ENCODE results near the gene PDE4D. TPM values are rescaled to one million over a fixed set of nuclear protein-coding genes. Genes with fewer than 3 reads are reported as not detected.

The PDE4D gene
- total and polyA plus RNA-seq, 10 of the 15 experiments (the other 5 are each of a cell fraction or from before 2014, with no cell fraction given): 0.87 to 4.1 (median 2.2) TPM

DNA sequence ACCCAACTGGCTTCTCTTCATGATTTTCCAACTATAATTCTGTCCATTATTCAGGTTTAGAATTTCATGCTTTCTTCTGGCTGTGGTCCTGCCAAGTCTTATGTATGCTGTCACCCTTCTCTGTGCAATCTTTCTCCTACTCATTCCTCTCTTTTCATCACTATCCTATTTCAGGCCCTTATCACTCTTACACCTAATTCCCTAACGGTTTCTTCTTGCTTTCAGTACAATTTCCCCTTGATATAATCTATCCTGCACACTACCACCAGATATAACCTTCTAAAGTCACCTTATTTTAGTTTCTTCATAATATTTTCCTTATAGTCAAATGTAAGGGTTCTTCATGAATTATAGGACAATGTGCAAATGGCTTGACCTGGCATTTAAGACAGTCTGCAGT lies 874.4 kb downstream of the PDE4D start:
- WGBS (ENCODE audit: insufficient coverage, insufficient replicate concordance, low lambda C conversion rate, missing lambda C conversion rate): 0% methylated on average over 1 of the region's 1 CpG
- no peak overlapping the region for H3K4me2 ChIP-seq (ENCODE audit: control insufficient read depth, insufficient read depth)
- no peaks in the 10 kb centered on the region for H3K4me1 ChIP-seq (ENCODE audit: control insufficient read depth, insufficient read depth, low read length)
- no peaks in the 10 kb centered on the region; a peak in 1 of 4 replicates for H3K27me3 ChIP-seq (replicated peaks in 1 of 2; ENCODE audit: control insufficient read depth in 2 of 2, insufficient read depth in 2 of 2, low read length in 1 of 2)
- no peak overlapping the region for H3K9ac ChIP-seq (ENCODE audit: control insufficient read depth, insufficient read depth, low read length)
- intact Hi-C loops (cut with micrococcal nuclease; ENCODE audit: unreplicated experiment): no loop called here
- DNase-seq (ENCODE audit: low read depth, low spot score) (no peak), ATAC-seq (no peak), FAIRE-seq (no peak)
- no peaks in the 10 kb centered on the region for H4K20me1 ChIP-seq (ENCODE audit: control insufficient read depth, insufficient read depth)
- TF ChIP-seq NR2C2 (IDR thresholded peaks at IDR 0.05; ENCODE audit: borderline replicate concordance, control insufficient read depth, insufficient read length, low read depth) (no peak), RUNX3 (IDR thresholded peaks at IDR 0.05; ENCODE audit: low read length) (no peak), NFYB (IDR thresholded peaks at IDR 0.05; ENCODE audit: insufficient read depth, low read depth, low read length) (no peak), NR2F1 (conservative IDR thresholded peaks at IDR 0.05) (no peak), CHD4 (IDR thresholded peaks at IDR 0.05) (no peak), IKZF2 (IDR thresholded peaks at IDR 0.05) (no peak)
- TF ChIP-seq, protein P1, sequence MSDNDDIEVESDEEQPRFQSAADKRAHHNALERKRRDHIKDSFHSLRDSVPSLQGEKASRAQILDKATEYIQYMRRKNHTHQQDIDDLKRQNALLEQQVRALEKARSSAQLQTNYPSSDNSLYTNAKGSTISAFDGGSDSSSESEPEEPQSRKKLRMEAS (IDR thresholded peaks at IDR 0.05; ENCODE audit: low read depth, low read length): no peak
- no peaks in the 10 kb centered on the region for H3K79me2 ChIP-seq (ENCODE audit: control insufficient read depth, insufficient read depth, low read length)
- no peaks in the 10 kb centered on the region for H3K9me3 ChIP-seq (replicated peaks; ENCODE audit: control insufficient read depth, insufficient read depth, low read length)
- no peak overlapping the region for H3K4me3 ChIP-seq
- ChIA-PET RAD21 (ENCODE audit: unreplicated experiment) (interaction anchor here (0.6 kb wide), 1 partner anchor 106 kb away, joined by 3 read pairs; no protein-coding TSS in a partner anchor), CTCF (interaction anchor here (0.5 kb wide), 1 partner anchor 157 kb away, joined by 3 read pairs; no protein-coding TSS in a partner anchor), POLR2A (no interaction called here), SMC1A (ENCODE audit: uncharacterized antibody, unreplicated experiment) (interaction anchor here (0.7 to 1.7 kb wide), 4 partner anchors 14 to 160 kb away, joined by 3 to 5 read pairs (median 4); no protein-coding TSS in a partner anchor)
- H3K36me3 ChIP-seq (ENCODE audit: control insufficient read depth in 2 of 2, insufficient read depth in 2 of 2, low read length in 1 of 2): no peaks in the 10 kb centered on the region
- H2AFZ ChIP-seq (ENCODE audit: control insufficient read depth, low read depth, low read length): no peak overlapping the region
- BruUV-seq (replicated peaks): no TSS peak
- in situ Hi-C loops (cut with MboI): no loop called here
- no peak overlapping the region for H3K27ac ChIP-seq (ENCODE audit: control insufficient read depth, insufficient read depth)

DNA sequence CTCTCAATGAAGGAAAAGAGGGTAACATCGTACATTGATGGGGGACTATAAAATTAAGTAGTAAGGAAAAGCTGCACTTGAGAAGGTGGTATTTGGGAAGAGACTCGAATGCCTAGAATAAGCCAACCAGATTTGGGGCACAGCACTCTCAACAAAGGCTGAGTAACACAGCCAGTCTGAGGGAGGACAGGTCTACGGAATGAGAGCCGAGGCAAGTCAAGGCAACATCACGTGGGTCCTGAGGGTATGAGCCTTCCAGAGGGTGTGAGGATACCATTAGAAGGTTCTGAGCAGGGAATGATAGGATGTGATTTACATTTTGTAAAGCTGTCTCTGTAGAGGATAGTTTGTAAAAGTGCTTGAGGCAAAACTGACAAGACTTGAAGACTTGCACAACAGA lies 876.6 kb downstream of the PDE4D start:
- 23% methylated on average over 5 of the region's 5 CpGs for WGBS (ENCODE audit: insufficient coverage, insufficient replicate concordance, low lambda C conversion rate, missing lambda C conversion rate)
- intact Hi-C loops (cut with micrococcal nuclease; ENCODE audit: unreplicated experiment): no loop called here
- RAD21 ChIA-PET (ENCODE audit: unreplicated experiment): no interaction called here
- H4K20me1 ChIP-seq (ENCODE audit: control insufficient read depth, insufficient read depth): no peaks in the 10 kb centered on the region
- BruUV-seq (replicated peaks): no TSS peak
- H2AFZ ChIP-seq (ENCODE audit: control insufficient read depth, low read depth, low read length): no peak overlapping the region
- H3K9ac ChIP-seq (ENCODE audit: control insufficient read depth, insufficient read depth, low read length): no peak overlapping the region
- H3K36me3 ChIP-seq (ENCODE audit: control insufficient read depth in 2 of 2, insufficient read depth in 2 of 2, low read length in 1 of 2): no peaks in the 10 kb centered on the region
- no peak overlapping the region for H3K27ac ChIP-seq (ENCODE audit: control insufficient read depth, insufficient read depth)
- CTCF ChIA-PET: no interaction called here
- POLR2A ChIA-PET: no interaction called here
- H3K79me2 ChIP-seq (ENCODE audit: control insufficient read depth, insufficient read depth, low read length): no peaks in the 10 kb centered on the region
- no peak overlapping the region for H3K4me3 ChIP-seq
- SMC1A ChIA-PET (ENCODE audit: uncharacterized antibody, unreplicated experiment): no interaction called here
- FAIRE-seq: no peak
- DNase-seq (ENCODE audit: low read depth, low spot score): no peak
- H3K4me1 ChIP-seq (ENCODE audit: control insufficient read depth, insufficient read depth, low read length): no peaks in the 10 kb centered on the region
- no peak for ATAC-seq
- in situ Hi-C loops (cut with MboI): no loop called here
- no peak overlapping the region for H3K4me2 ChIP-seq (ENCODE audit: control insufficient read depth, insufficient read depth)
- no peaks in the 10 kb centered on the region for H3K9me3 ChIP-seq (replicated peaks; ENCODE audit: control insufficient read depth, insufficient read depth, low read length)
- no peaks in the 10 kb centered on the region; a peak in 1 of 4 replicates for H3K27me3 ChIP-seq (replicated peaks in 1 of 2; ENCODE audit: control insufficient read depth in 2 of 2, insufficient read depth in 2 of 2, low read length in 1 of 2)
- no peak for TF ChIP-seq CBX3 (IDR thresholded peaks at IDR 0.05; ENCODE audit: borderline replicate concordance, low read depth)
- TF ChIP-seq LARP7 (IDR thresholded peaks at IDR 0.05): no peak
- no peak for TF ChIP-seq EED (IDR thresholded peaks at IDR 0.05; ENCODE audit: low read depth)
- no peak for TF ChIP-seq NFXL1 (IDR thresholded peaks at IDR 0.05; ENCODE audit: borderline replicate concordance)
- TF ChIP-seq, protein P2, sequence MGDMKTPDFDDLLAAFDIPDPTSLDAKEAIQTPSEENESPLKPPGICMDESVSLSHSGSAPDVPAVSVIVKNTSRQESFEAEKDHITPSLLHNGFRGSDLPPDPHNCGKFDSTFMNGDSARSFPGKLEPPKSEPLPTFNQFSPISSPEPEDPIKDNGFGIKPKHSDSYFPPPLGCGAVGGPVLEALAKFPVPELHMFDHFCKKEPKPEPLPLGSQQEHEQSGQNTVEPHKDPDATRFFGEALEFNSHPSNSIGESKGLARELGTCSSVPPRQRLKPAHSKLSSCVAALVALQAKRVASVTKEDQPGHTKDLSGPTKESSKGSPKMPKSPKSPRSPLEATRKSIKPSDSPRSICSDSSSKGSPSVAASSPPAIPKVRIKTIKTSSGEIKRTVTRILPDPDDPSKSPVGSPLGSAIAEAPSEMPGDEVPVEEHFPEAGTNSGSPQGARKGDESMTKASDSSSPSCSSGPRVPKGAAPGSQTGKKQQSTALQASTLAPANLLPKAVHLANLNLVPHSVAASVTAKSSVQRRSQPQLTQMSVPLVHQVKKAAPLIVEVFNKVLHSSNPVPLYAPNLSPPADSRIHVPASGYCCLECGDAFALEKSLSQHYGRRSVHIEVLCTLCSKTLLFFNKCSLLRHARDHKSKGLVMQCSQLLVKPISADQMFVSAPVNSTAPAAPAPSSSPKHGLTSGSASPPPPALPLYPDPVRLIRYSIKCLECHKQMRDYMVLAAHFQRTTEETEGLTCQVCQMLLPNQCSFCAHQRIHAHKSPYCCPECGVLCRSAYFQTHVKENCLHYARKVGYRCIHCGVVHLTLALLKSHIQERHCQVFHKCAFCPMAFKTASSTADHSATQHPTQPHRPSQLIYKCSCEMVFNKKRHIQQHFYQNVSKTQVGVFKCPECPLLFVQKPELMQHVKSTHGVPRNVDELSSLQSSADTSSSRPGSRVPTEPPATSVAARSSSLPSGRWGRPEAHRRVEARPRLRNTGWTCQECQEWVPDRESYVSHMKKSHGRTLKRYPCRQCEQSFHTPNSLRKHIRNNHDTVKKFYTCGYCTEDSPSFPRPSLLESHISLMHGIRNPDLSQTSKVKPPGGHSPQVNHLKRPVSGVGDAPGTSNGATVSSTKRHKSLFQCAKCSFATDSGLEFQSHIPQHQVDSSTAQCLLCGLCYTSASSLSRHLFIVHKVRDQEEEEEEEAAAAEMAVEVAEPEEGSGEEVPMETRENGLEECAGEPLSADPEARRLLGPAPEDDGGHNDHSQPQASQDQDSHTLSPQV (IDR thresholded peaks at IDR 0.05): no peak
- no peak for TF ChIP-seq SMARCA5 (IDR thresholded peaks at IDR 0.05)
- TF ChIP-seq BRCA1 (IDR thresholded peaks at IDR 0.05; ENCODE audit: low read depth, low read length): no peak
- TF ChIP-seq, protein P3, sequence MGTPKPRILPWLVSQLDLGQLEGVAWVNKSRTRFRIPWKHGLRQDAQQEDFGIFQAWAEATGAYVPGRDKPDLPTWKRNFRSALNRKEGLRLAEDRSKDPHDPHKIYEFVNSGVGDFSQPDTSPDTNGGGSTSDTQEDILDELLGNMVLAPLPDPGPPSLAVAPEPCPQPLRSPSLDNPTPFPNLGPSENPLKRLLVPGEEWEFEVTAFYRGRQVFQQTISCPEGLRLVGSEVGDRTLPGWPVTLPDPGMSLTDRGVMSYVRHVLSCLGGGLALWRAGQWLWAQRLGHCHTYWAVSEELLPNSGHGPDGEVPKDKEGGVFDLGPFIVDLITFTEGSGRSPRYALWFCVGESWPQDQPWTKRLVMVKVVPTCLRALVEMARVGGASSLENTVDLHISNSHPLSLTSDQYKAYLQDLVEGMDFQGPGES (IDR thresholded peaks at IDR 0.05): no peak

Data from GM12878 (cell line).